ENCODE data around the gene GAGE10. TPM values are rescaled to one million over a fixed set of nuclear protein-coding genes. Genes with fewer than 3 reads are reported as not detected.

The GAGE10 gene
- total RNA-seq, 2 donors from 2014 or later: not detected

- no peak overlapping the region for H3K9ac ChIP-seq (ENCODE audit: extremely low read depth, low read length, poor library complexity, severe bottlenecking)
- H3K36me3 Mint-ChIP-seq (ENCODE audit: low read depth): no peaks in the 10 kb centered on the region
- H3K4me1 ChIP-seq (ENCODE audit: control insufficient read depth, insufficient read depth, low read length): no peaks in the 10 kb centered on the region
- no peak overlapping the region for H3K4me3 ChIP-seq (ENCODE audit: low read length)
- no peaks in the 10 kb centered on the region for H3K36me3 ChIP-seq (ENCODE audit: control insufficient read depth, insufficient read depth, low read length)
- H3K27ac Mint-ChIP-seq: no peak overlapping the region
- no peak overlapping the region for H3K27ac ChIP-seq (ENCODE audit: low read depth, low read length)
- H3K4me3 Mint-ChIP-seq: no peak overlapping the region
- WGBS, 2 experiments (ENCODE audit: insufficient coverage in 1 of 2, insufficient read length in 1 of 2): 98 to 100% methylated on average over 2 to 17 of the region's 17 CpGs
- no peaks in the 10 kb centered on the region for H3K9me3 ChIP-seq (ENCODE audit: control insufficient read depth, low read length)
- H3K27me3 ChIP-seq (ENCODE audit: control insufficient read depth, insufficient read depth, low read length, poor library complexity, severe bottlenecking): no peaks in the 10 kb centered on the region
- TF ChIP-seq, protein P1, sequence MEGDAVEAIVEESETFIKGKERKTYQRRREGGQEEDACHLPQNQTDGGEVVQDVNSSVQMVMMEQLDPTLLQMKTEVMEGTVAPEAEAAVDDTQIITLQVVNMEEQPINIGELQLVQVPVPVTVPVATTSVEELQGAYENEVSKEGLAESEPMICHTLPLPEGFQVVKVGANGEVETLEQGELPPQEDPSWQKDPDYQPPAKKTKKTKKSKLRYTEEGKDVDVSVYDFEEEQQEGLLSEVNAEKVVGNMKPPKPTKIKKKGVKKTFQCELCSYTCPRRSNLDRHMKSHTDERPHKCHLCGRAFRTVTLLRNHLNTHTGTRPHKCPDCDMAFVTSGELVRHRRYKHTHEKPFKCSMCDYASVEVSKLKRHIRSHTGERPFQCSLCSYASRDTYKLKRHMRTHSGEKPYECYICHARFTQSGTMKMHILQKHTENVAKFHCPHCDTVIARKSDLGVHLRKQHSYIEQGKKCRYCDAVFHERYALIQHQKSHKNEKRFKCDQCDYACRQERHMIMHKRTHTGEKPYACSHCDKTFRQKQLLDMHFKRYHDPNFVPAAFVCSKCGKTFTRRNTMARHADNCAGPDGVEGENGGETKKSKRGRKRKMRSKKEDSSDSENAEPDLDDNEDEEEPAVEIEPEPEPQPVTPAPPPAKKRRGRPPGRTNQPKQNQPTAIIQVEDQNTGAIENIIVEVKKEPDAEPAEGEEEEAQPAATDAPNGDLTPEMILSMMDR (conservative IDR thresholded peaks at IDR 0.05): no peak
- no peak for DNase-seq
- H3K4me1 Mint-ChIP-seq: peaks cover 6% of the 10 kb centered on the region
- H3K27me3 Mint-ChIP-seq (ENCODE audit: insufficient read depth): peaks cover 2% of the 10 kb centered on the region
- peaks cover 77% of the 10 kb centered on the region for H3K9me3 Mint-ChIP-seq
Observed at GRCh38 chrX:49260221-49260985, 43.0 kb upstream of the GAGE10 start.

DNA sequence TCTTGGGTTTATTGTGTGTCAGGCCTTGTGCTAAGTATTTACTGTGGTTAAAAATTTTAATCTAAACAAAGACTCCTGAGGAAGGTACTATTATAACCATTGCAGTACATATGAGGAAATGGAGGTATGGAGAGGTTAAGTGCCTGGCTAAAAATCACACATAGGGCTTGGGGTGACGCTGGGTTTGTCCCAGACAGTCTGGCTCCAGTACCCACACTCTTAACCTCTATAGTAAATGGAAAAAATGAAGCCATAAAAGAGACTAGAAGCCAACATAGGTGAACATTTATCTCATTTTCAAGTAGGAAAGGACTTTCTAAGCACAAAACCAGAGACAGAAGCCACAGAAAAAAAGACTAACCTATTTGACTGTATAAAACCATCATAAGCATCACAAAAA is 40.8 kb upstream of the GAGE10 start:
- Histone ChIP-seq H3K36me3 (ENCODE audit: control insufficient read depth, insufficient read depth, low read length) (no peaks in the 10 kb centered on the region), H3K9me3 (ENCODE audit: control insufficient read depth, low read length) (no peaks in the 10 kb centered on the region), H3K9ac (ENCODE audit: extremely low read depth, low read length, poor library complexity, severe bottlenecking) (no peak overlapping the region), H3K4me1 (ENCODE audit: control insufficient read depth, insufficient read depth, low read length) (no peaks in the 10 kb centered on the region), H3K27me3 (ENCODE audit: control insufficient read depth, insufficient read depth, low read length, poor library complexity, severe bottlenecking) (no peaks in the 10 kb centered on the region), H3K4me3 (ENCODE audit: low read length) (no peak overlapping the region), H3K27ac (ENCODE audit: low read depth, low read length) (no peak overlapping the region)
- no CpG with 5 or more reads among the region's 1 CpG for WGBS, 2 experiments (ENCODE audit: insufficient coverage in 1 of 2, insufficient read length in 1 of 2)
- Mint-ChIP-seq H3K36me3 (ENCODE audit: low read depth) (no peaks in the 10 kb centered on the region), H3K27ac (no peak overlapping the region), H3K4me3 (no peak overlapping the region), H3K9me3 (peaks cover 85% of the 10 kb centered on the region), H3K4me1 (peaks cover 6% of the 10 kb centered on the region), H3K27me3 (ENCODE audit: insufficient read depth) (peaks cover 2% of the 10 kb centered on the region)
- TF ChIP-seq, protein P1 (conservative IDR thresholded peaks at IDR 0.05): no peak
- no peak for DNase-seq

DNA sequence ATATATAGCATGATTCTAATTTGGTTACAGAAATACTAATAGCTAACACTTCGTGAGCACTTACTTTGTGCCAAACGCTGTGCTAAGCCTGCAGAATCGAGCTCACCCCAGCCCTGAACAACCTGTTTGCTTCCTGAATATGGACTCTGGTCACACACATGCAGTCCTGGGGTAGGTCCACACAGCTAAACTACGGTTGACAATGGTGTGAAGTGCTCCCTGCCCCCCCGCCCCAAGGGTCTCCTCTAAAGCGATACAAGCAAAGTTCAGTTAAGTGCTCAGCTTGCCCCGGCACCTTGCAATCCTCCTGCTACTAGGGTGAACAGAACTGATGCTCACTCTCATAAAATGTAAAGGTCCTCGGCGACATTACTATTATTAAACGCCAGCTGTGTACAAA is 39.8 kb upstream of the GAGE10 start:
- no peaks in the 10 kb centered on the region for H3K36me3 ChIP-seq (ENCODE audit: control insufficient read depth, insufficient read depth, low read length)
- H3K9me3 Mint-ChIP-seq: peaks cover 88% of the 10 kb centered on the region
- H3K9me3 ChIP-seq (ENCODE audit: control insufficient read depth, low read length): no peaks in the 10 kb centered on the region
- peaks cover 9% of the 10 kb centered on the region for H3K4me1 Mint-ChIP-seq
- WGBS, 2 experiments (ENCODE audit: insufficient coverage in 1 of 2, insufficient read length in 1 of 2): 89 to 90% methylated on average over 7 to 10 of the region's 10 CpGs
- H3K4me3 ChIP-seq (ENCODE audit: low read length): no peak overlapping the region
- H3K9ac ChIP-seq (ENCODE audit: extremely low read depth, low read length, poor library complexity, severe bottlenecking): no peak overlapping the region
- H3K27ac Mint-ChIP-seq: no peak overlapping the region
- H3K27me3 ChIP-seq (ENCODE audit: control insufficient read depth, insufficient read depth, low read length, poor library complexity, severe bottlenecking): no peaks in the 10 kb centered on the region
- no peak overlapping the region for H3K4me3 Mint-ChIP-seq
- H3K36me3 Mint-ChIP-seq (ENCODE audit: low read depth): no peaks in the 10 kb centered on the region
- peaks cover 2% of the 10 kb centered on the region for H3K27me3 Mint-ChIP-seq (ENCODE audit: insufficient read depth)
- TF ChIP-seq, protein P1 (conservative IDR thresholded peaks at IDR 0.05): no peak
- no peaks in the 10 kb centered on the region for H3K4me1 ChIP-seq (ENCODE audit: control insufficient read depth, insufficient read depth, low read length)
- DNase-seq: no peak
- no peak overlapping the region for H3K27ac ChIP-seq (ENCODE audit: low read depth, low read length)

Measured in endodermal cell (in vitro differentiated cells).